ENCODE results near the gene ZMPSTE24.
A peak's percentile ranks its signal among the peaks of the same experiment; 100 is the strongest.

ZMPSTE24 gene

DNA sequence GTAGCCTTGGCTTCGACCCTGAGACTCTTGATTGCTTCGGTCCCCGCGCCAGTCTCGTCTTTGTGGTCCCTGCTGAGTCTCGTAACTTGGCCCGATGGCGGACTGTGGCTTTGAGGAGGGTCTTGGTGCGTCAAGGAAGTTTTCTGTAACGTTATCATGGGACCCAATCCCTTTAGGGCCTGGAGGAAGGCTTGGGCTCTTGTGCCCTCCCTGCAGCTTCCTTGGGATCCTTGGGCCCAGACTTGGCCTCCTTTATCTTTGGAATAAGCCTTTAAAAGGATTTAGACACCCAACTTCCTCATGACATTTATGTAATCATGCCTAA, 371 bp downstream of the ZMPSTE24 start:
- TF ChIP-seq, protein P1, sequence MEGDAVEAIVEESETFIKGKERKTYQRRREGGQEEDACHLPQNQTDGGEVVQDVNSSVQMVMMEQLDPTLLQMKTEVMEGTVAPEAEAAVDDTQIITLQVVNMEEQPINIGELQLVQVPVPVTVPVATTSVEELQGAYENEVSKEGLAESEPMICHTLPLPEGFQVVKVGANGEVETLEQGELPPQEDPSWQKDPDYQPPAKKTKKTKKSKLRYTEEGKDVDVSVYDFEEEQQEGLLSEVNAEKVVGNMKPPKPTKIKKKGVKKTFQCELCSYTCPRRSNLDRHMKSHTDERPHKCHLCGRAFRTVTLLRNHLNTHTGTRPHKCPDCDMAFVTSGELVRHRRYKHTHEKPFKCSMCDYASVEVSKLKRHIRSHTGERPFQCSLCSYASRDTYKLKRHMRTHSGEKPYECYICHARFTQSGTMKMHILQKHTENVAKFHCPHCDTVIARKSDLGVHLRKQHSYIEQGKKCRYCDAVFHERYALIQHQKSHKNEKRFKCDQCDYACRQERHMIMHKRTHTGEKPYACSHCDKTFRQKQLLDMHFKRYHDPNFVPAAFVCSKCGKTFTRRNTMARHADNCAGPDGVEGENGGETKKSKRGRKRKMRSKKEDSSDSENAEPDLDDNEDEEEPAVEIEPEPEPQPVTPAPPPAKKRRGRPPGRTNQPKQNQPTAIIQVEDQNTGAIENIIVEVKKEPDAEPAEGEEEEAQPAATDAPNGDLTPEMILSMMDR (conservative IDR thresholded peaks at IDR 0.05): no peak
- peak overlapping the region; percentile 96 for H3K27ac ChIP-seq

DNA sequence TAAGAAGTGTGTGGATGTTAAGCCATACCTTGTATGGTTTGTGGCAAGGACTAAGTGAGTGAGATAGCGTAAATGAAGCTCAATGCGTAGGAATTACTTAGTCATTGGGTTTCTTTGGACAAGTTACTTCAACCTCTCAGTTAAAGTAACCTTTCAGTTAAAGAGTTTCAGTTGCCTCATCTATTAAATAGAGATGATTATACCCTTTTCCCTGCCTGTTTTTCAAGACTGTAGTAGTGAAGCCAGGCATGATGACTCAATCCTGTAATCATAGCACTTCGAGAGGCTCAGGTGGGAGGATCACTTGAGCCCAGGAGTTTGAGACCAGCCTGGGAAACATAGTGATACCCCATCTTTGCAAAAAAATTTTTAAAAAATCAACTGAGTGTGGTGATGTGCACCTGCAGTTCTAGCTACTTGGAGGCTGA, 6.3 kb downstream of the ZMPSTE24 start:
- H3K27ac ChIP-seq: no peak overlapping the region
- TF ChIP-seq, protein P1 (conservative IDR thresholded peaks at IDR 0.05): no peak

DNA sequence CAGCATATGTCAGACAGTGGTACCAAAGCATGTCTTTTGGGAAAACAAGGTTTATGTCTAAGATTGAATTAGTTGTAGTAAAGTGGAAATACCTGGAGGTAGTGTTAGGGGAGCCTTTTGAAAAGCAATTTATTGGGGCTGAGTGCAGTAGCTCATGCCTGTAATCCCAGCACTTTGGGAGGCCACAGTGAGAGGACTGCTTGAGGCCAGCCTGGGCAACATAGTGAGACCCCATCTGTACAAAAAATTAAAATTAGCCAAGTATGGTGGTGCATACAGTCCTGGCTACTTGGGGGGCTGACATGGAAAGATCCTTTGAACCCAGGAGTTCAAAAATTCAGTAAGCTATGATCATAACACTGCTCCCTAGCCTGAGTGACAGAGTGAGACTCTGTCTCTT, 7.3 kb downstream of the ZMPSTE24 start:
- TF ChIP-seq, protein P1 (conservative IDR thresholded peaks at IDR 0.05): no peak
- no peak overlapping the region; the same call in 1 of the 2 replicates for H3K27ac ChIP-seq

DNA sequence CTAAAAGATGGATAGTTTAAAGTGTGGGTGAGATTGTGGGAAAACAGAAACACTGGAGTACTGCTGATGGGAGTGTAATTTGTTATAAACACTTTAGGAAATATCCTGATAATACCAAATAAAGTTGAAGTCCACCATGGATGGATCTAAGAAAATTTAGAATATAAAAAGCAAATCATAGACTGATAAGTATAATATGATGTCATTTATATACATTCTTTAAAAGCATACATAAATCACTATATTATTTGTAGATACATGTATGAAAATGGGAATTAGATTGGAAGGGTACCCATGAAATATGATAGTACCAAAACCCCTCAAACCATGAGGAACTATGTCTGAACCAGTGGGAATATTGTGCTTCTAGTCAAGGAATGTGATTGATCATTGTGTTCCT, 7.9 kb downstream of the ZMPSTE24 start:
- peak overlapping the region; percentile 83 for H3K27ac ChIP-seq
- TF ChIP-seq, protein P1 (conservative IDR thresholded peaks at IDR 0.05): no peak

DNA sequence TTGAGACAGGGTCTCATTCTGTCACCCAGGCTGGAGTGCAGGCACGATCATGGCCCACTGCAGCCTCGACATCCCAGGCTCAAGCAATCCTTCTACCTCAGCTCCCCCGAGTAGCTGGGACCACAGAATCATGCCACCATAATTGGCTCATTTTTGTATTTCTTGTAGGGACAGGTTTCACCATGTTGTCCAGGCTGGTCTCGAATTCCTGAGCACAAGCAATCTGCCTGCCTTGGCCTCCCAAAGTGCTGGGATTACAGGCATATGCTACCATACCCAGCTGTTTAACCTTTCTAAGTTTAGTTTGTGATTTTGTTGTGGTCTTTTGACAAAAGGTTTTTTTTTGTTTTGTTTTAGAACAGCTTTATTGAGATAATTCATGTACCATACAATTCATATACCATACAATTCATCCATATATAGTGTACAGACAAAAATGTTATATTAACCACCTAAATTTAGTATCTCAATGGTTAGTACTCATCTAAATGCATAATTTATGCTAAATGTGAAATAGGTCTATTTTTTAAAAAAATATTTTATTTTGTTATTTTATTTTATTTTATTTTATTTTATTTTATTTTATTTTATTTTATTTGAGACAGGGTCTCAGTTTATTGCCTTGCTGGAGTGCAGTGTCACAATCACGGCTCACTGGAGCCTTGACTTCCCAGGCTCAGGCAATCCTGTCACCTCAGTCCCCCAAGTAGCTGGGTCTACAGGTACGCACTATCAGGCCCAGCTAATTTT, 8.9 kb downstream of the ZMPSTE24 start:
- TF ChIP-seq, protein P1 (conservative IDR thresholded peaks at IDR 0.05): no peak
- peak overlapping the region; percentile 83 for H3K27ac ChIP-seq

DNA sequence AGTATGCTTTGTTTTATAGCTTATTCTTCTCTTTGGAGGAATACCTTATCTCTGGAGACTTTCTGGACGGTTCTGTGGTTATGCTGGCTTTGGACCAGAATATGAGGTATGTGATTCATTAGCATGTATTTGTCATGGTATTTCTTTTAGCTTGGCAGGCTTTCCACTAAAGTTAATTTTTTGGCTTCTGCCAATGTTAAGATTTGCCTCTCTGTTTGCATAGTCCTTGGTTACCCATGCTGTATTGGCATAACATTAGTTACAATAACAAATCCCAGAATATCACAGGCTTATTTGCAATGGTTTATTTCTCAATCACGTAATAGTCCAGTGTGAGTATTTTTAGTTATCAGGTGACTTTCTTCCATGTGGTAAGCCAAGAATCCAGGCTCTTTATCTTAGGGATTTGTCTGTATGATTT, 9.7 kb downstream of the ZMPSTE24 start:
- H3K27ac ChIP-seq: peak overlapping the region; percentile 83
- TF ChIP-seq, protein P1 (conservative IDR thresholded peaks at IDR 0.05): no peak

DNA sequence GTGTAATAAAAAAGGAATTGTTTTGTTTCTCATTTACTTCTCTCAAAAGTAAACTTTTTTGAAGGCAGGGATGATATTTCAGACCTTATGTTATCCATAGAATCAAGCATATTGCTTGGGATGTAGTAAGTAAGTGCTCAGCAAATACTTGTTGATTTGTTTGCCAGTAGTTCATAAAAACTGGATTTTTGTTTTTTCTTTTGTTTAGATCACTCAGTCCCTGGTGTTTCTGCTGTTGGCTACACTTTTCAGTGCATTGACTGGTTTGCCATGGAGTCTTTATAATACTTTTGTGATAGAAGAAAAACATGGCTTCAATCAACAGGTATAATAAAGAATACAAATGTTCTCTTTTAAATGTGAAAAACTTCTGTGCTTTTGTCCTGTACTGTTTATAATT, 10.2 kb downstream of the ZMPSTE24 start:
- peak overlapping the region; percentile 83 for H3K27ac ChIP-seq
- TF ChIP-seq, protein P1 (conservative IDR thresholded peaks at IDR 0.05): no peak

Measured in VCaP (cell line).